Measurements from ENCODE around the gene NOP10.
A peak's percentile ranks its signal among the peaks of the same experiment; 100 is the strongest.
"Not testable (repeated sequence)": the region's sequence is repeated elsewhere in the genome, so short reads cannot be mapped to it uniquely, and the experiment has no call there.

The NOP10 gene
- 26.5 to 29.8 reads per million in 2 donors for total RNA-seq

DNA sequence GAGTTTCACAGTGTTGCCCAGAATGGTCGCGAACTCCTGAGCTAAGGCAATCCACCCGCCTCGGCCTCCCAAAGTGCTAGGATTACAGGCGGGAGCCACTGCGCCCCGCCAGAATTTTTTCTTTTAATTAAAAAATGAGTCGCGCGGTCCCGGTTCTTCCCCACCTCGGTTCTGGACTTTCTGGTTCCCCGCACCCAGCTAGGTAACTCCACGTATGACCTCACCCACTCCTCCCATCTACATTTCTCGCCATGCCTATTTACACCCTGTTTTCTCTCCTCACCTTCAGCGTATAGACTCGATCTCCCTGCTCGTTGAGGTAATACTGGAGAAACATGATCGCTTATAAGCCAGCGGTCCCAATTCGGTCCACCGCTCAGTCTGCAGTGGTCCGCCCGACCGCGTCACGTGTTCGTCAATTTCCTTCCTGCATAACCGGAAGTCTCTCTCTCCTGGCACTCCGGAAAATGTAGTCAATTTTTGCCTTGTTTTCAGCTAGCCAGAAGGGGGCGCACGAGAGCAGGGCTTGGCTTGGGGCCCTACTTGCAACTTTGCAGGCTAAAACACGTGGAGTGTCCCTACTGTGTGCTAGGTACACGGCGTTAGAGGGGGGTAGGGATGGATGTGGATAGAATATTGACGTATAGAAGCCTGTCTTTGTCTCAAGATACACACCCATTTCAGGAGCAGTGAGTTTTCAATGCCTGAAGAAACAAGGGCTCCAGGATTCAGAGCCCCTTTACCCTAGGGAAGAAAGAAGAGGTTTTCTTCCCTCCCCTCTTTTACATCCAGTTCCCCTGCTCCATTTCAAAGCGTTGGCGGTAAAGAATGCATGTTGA is at the start of gene NOP10, which contains the start of gene NUTM1:
Gene NOP10, minus strand, starts transcription at position 400 of the 839 bp plus-strand sequence. Its CDS starts 63 bp downstream, at position 337.
Gene NUTM1, plus strand, starts transcription at position 579 of the 839 bp plus-strand sequence. CDS start 382 bp downstream, outside the sequence.
- peak; percentile 87 to 94 (median 92) for DNase-seq

DNA sequence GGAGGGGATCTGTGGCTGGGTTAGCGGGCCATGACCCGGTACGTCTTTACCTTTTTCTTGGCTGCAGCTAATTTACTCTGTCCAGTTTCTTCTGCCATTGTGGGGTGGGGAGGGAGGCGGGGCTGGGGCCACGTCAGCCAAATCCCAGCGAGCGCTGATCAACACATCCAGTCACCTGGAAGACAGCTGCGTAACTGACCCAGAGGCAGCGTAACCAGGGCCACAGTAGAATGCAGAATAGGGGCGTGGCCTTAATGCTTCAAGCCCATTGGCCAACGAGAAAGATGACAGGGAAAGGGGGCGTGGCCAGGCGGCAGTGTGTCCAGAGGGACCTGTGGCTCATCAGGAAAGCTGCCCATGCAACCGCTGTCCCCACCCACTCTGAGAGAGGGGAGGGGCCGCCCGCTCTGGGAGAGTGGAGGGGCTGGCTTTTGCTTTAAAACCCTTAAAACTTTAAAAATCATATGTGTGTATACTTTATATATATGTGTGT is 46.7 kb upstream of the NOP10 start:
- not testable (repeated sequence) for DNase-seq

- not testable (repeated sequence) for DNase-seq
These were observed 39.0 kb upstream of the NOP10 start for GRCh38 chr15:34381829-34382521.

- not testable (repeated sequence) for DNase-seq
These were observed 37.6 kb upstream of the NOP10 start for GRCh38 chr15:34380491-34380890.

GRCh38 chr15:34376856-34377255 is 33.9 kb upstream of the NOP10 start:
- no peak for DNase-seq

DNA sequence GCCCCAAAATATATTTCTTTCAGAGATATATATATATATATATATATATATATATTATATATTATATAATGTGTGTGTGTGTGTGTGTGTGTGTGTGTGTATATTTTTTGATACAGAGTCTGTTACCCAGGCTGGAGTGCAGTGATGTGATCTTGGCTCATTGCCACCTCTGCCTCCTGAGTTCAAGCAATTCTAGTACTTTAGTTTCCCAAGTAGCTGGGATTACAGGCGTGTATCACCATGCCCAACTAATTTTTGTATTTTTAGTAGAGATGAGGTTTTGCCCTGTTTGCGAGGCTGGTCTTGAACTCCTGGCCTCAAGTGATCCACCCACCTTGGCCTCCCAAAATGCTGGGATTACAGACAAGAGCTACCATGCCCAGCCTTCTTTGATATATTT is 32.6 kb upstream of the NOP10 start:
- DNase-seq: not testable (repeated sequence)

DNA sequence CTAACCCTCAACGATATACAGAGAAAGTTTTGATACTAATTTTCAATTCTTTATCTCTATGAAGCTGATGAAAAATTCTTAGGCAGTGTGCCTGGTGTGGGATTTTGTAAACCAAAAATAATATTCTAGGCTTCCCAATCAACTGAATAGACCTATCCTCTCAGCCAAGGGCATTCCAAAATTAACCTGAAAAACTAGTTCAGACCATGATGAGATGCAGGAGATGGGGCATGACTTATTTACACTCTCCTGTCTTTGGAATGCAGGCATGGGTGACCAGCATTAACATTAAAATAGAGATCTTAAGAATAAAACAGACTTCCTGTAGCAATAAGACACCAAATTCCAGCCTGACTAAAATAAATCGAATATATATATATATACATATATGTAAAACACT is 31.9 kb upstream of the NOP10 start:
- no peak for DNase-seq

- DNase-seq: no peak
These were observed 31.0 kb upstream of the NOP10 start for GRCh38 chr15:34373951-34374350.

GRCh38 chr15:34370643-34371042 is 27.7 kb upstream of the NOP10 start:
- no peak for DNase-seq

DNA sequence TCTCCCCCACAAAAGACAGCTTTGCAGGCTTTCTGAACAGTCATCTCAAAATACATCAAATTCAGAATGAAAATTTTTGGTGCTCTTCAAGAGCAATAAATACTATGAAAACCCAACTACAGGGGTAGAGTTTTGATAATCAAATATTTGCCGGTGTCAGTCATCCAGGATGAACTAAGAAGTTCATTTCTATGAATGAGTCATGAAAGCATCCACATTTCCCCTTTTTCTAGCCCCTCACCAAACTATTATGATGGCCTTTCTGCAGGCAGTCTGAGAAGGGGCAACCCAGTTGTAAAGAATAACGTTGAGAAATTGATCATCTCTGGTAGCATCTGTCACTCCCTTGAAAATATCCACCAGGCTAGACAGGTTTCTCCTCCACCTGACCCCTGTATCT is 27.2 kb upstream of the NOP10 start:
- DNase-seq: peak in 1 of 5 experiments; percentile 28

- DNase-seq: peak; percentile 79 to 94 (median 87)
These were observed 24.5 kb upstream of the NOP10 start, which contains the start of gene LPCAT4 for GRCh38 chr15:34367101-34368081. LPCAT4 (minus strand) TSS chr15:34367196; CDS start chr15:34367100, 96 bp downstream.

DNA sequence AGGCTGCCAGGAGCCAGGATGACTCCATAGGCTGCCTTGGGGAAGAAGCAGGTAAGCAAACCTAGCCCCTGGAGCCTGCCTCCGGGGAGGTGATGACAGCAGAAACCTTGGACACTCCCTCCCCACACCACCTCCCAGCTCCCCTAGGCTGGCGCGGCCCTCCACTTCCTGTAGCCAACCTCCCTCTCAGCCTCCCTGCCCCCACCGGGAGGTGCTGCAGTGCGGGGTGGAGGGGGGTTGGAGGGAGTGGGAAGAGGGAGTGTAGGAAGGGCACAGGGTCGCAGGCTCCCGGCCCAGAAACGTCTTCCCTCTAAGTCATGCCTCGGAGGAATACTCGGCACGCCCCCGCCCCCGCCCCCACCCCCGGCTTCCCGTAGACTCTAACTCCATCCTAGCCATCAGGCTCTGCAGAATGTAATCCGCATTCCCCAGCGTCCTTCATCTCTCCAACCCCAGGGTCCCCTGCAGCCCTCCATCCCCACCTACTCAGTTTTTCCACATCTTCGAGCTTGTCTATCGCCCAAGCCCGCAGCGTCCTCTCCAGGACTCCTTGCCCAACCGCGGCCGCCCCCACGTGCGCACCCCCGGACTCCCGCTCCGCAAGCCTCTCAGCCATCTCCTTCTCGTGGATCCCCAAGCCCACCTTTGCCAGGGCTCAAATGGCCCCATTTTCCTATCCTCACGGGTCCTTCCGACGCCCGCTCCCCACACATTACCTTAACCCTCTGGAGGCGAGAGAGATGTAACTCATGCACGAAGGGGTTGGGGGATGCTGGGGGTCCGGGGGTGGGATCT is 23.5 kb upstream of the NOP10 start:
- DNase-seq: peak in 3 of 5 experiments; percentile 28 to 66 (median 38)

DNA sequence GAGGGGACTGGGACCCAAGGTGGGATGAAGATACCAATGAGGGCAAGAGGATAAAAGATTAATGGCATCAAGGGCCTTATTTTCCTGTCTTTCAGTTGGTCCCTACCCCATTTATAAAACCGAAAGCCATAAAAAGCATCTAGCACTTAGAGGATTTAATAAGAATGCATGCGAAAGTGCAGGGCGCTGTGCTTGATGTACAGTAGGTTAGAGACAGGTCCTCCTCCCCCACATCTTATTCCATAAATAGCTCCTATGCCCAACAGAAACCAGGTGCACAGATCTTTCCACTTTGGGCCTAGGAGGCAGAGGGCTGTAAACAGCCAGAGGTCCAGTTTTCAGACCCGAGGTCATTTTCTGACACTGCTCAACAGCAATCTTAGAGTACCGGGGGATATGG is 22.9 kb upstream of the NOP10 start:
- peak in 1 of 5 experiments; percentile 17 for DNase-seq

GRCh38 chr15:34365091-34365825 is 22.3 kb upstream of the NOP10 start:
- DNase-seq: peak in 2 of 5 experiments; percentile 40 to 41

DNA sequence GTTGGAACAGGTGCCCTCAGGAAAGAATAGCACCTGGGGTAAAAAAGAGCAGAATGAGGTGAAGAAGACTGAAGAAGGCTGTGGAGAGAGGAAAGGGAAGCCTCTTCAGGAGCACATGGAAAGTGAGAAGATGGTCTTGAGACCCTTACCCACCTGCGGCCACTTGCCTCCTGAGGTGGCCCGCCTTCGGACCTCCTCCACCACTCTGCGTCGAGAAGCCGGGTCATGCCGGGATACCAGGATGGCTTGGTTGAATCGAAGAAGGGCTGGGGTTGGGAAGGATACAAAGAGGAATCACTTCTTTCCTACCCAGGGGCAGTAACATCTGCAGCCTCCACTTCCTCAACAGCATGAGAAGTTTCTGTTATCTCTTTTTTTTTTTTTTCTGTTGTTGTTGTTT is 21.1 kb upstream of the NOP10 start:
- no peak for DNase-seq

GRCh38 chr15:34362047-34362773 is 19.3 kb upstream of the NOP10 start:
- DNase-seq: no peak

- DNase-seq: no peak
These were observed 18.3 kb upstream of the NOP10 start for GRCh38 chr15:34361278-34361677.

DNA sequence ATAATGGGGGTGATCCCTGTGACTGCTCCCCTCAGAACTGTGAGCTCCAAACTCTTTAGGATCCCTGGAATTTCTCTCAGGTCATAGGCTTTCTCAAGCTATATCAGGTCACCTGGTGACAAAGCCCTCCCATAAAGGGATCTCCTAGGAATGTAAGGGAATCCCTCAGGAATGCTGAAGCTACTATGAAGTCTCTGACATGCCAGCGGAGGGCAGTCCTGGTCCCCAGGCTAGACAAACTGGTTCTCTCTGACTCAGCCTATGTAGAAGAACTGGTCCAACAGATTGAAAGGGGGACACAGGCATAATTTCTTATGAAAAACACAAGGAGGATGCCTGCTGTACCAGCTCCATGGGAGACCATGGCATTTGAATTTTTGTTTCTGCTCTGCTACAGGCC is 17.4 kb upstream of the NOP10 start:
- no peak for DNase-seq

GRCh38 chr15:34359416-34359815 is 16.5 kb upstream of the NOP10 start:
- DNase-seq: no peak

GRCh38 chr15:34358948-34359347 is 16.0 kb upstream of the NOP10 start:
- no peak for DNase-seq
